ENCODE results near the gene DOCK4.

DOCK4 gene

DNA sequence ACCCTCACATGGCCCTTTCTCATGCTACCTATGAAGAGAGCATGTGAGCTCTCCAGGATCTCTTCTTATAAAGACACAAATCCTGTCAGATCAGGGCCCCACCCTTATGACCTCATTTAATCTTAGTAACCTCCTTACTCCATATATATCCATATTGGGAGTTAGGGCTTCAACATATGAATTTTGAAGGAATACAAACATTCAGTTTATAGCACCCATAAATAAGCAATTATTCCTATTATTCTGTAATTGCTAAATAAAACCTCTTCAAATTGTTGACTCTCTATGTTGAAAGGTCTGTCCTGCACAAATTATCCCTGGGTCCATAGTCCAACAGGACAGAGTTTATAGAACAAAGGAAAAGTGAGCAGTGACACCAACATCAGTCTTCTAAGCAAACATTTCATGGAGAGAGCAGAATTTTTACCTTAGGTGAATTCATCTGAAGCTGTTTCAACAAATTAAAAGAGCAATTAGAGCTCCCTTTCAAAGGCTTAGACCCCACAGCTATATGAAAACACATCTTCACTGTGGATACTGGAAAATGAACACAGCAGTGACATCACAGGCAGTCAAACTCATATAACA, 12.2 kb downstream of the DOCK4 start:
- H3K4me3 ChIP-seq (ENCODE audit: control insufficient read depth, low read depth, low read length): no peak overlapping the region
- no peak for DNase-seq (ENCODE audit: low read depth)
- no peak for TF ChIP-seq CTCF (IDR thresholded peaks at IDR 0.05; ENCODE audit: control insufficient read depth, insufficient read depth, low read depth, low read length, missing control alignments)

GRCh38 chr7:112192236-112193154, 13.7 kb downstream of the DOCK4 start:
- no peak for TF ChIP-seq CTCF (IDR thresholded peaks at IDR 0.05; ENCODE audit: control insufficient read depth, insufficient read depth, low read depth, low read length, missing control alignments)
- H3K4me3 ChIP-seq (ENCODE audit: control insufficient read depth, low read depth, low read length): no peak overlapping the region
- DNase-seq (ENCODE audit: low read depth): no peak

GRCh38 chr7:112190120-112190519, 16.1 kb downstream of the DOCK4 start:
- no peak for DNase-seq (ENCODE audit: low read depth)
- no peak for TF ChIP-seq CTCF (IDR thresholded peaks at IDR 0.05; ENCODE audit: control insufficient read depth, insufficient read depth, low read depth, low read length, missing control alignments)
- H3K4me3 ChIP-seq (ENCODE audit: control insufficient read depth, low read depth, low read length): no peak overlapping the region

- no peak overlapping the region for H3K4me3 ChIP-seq (ENCODE audit: control insufficient read depth, low read depth, low read length)
- no peak for DNase-seq (ENCODE audit: low read depth)
- no peak for TF ChIP-seq CTCF (IDR thresholded peaks at IDR 0.05; ENCODE audit: control insufficient read depth, insufficient read depth, low read depth, low read length, missing control alignments)
Measured at GRCh38 chr7:112189691-112190090, 16.5 kb downstream of the DOCK4 start.

DNA sequence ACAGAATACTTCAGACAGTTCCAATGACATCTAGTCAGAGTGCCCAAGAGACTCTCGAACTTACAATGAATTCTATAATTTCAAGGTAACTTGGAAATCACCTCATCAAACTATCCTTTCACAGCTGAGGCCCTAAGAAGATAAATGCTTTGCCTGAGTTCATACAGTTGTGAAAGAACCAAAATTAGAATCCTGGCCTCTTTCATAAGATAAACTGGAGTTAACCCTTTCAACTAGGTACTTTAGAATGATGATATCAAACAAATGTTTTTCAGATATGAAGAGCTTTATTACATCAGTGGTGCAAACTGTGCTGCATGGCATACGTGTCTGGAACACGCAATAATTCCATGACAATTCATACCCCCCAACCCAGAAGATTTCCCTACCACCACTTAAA, 17.9 kb downstream of the DOCK4 start:
- no peak overlapping the region for H3K4me3 ChIP-seq (ENCODE audit: control insufficient read depth, low read depth, low read length)
- DNase-seq (ENCODE audit: low read depth): no peak
- no peak for TF ChIP-seq CTCF (IDR thresholded peaks at IDR 0.05; ENCODE audit: control insufficient read depth, insufficient read depth, low read depth, low read length, missing control alignments)

DNA sequence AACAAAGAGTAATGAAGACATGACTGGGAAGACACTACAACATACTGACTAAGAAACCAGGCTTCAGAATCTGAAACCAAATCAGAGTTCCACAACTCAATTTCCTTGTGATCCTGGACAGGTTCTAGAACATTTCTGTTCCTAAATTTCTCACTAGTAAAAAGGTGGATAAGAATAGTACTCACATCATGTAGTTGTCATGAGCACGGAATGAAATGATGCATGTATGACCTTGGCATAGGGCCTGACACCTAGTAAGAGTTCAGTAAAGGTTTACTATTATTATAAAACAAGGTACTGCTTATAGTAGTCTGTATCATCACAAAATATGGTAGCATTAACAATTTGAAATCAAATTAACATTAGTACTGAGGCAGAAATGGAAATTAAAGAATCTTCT, 19.9 kb downstream of the DOCK4 start:
- TF ChIP-seq CTCF (IDR thresholded peaks at IDR 0.05; ENCODE audit: control insufficient read depth, insufficient read depth, low read depth, low read length, missing control alignments): no peak
- no peak for DNase-seq (ENCODE audit: low read depth)

More for the DNA sequence above, 19.9 kb downstream of the DOCK4 start:
- no peak overlapping the region for H3K4me3 ChIP-seq (ENCODE audit: control insufficient read depth, low read depth, low read length)
